H9 (cell line): ENCODE results near the gene TADA2A. TPM values are rescaled to one million over a fixed set of nuclear protein-coding genes. Genes with fewer than 3 reads are reported as not detected.

Source experiments
- DNase-seq: peaks from one replicate; pipeline ENCODE4 v3.0.0-alpha.2; 2017
- H2AFZ ChIP-seq: one replicate; pipeline ENCODE4 v1.6.1; 2013; ENCODE audit warnings: mild to moderate bottlenecking, low read length, control low read depth, moderate library complexity
- H2AK5ac ChIP-seq: 2 replicates; pipeline ENCODE4 v1.6.1; 2013; ENCODE audit warnings: low read length, control low read depth, mixed read lengths; ENCODE audit not compliant: insufficient read length
- H2BK120ac ChIP-seq: one replicate; pipeline ENCODE4 v1.6.1; 2013; ENCODE audit warnings: low read depth, mild to moderate bottlenecking, low read length, control low read depth, inconsistent platforms; ENCODE audit not compliant: poor library complexity, severe bottlenecking
- H2BK12ac ChIP-seq: 2 replicates; pipeline ENCODE4 v1.6.1; 2013; ENCODE audit warnings: low read length, control low read depth, mixed read lengths, low read depth; ENCODE audit not compliant: insufficient read length
- H2BK15ac ChIP-seq: 2 replicates; pipeline ENCODE4 v1.6.1; 2013; ENCODE audit warnings: low read depth, low read length, control low read depth
- H2BK20ac ChIP-seq: one replicate; pipeline ENCODE4 v1.6.1; 2013; ENCODE audit warnings: low read depth, mild to moderate bottlenecking, low read length, control low read depth, inconsistent platforms; ENCODE audit not compliant: poor library complexity, severe bottlenecking
- H2BK5ac ChIP-seq: 2 replicates; pipeline ENCODE4 v1.6.1; 2013; ENCODE audit warnings: low read length, control low read depth, mixed read lengths; ENCODE audit not compliant: insufficient read length
- H3K14ac ChIP-seq: 2 replicates; pipeline ENCODE4 v1.6.1; 2013; ENCODE audit warnings: low read length, control low read depth; ENCODE audit not compliant: insufficient read depth
- H3K18ac ChIP-seq: 2 replicates; pipeline ENCODE4 v1.6.1; 2013; ENCODE audit warnings: low read depth, mild to moderate bottlenecking, mixed read lengths, low read length, control low read depth; ENCODE audit not compliant: insufficient read length
- H3K23ac ChIP-seq: 2 replicates; pipeline ENCODE4 v1.6.1; 2013; ENCODE audit warnings: low read length, control low read depth, mixed read lengths, low read depth; ENCODE audit not compliant: insufficient read length
- H3K23me2 ChIP-seq: 2 replicates; pipeline ENCODE4 v1.6.1; 2013; ENCODE audit warnings: low read depth, mild to moderate bottlenecking, mixed read lengths, low read length, control low read depth; ENCODE audit not compliant: insufficient read length, poor library complexity, severe bottlenecking
- H3K27ac ChIP-seq: 2 replicates; pipeline ENCODE4 v1.5.1; 2013; ENCODE audit warnings: low read length, control low read depth, mixed read lengths, low read depth; ENCODE audit not compliant: insufficient read length
- H3K27me3 ChIP-seq: 2 replicates; pipeline ENCODE4 v1.6.1; 2013; ENCODE audit warnings: low read length, control low read depth, inconsistent platforms; ENCODE audit not compliant: insufficient read depth
- H3K4ac ChIP-seq: 2 replicates; pipeline ENCODE4 v1.6.1; 2013; ENCODE audit warnings: low read depth, mild to moderate bottlenecking, control low read depth, inconsistent platforms, low read length, moderate library complexity
- H3K4me1 ChIP-seq: 2 replicates; pipeline ENCODE4 v1.6.1; 2013; ENCODE audit warnings: low read length, control low read depth, inconsistent platforms; ENCODE audit not compliant: insufficient read depth
- H3K4me2 ChIP-seq: 2 replicates; pipeline ENCODE4 v1.6.1; 2013; ENCODE audit warnings: low read length, control low read depth, mixed read lengths; ENCODE audit not compliant: insufficient read length, insufficient read depth
- H3K56ac ChIP-seq: 2 replicates; pipeline ENCODE4 v1.6.1; 2013; ENCODE audit warnings: low read depth, mild to moderate bottlenecking, mixed read lengths, low read length, control low read depth; ENCODE audit not compliant: insufficient read length
- H3K79me1 ChIP-seq: 2 replicates; pipeline ENCODE4 v1.6.1; 2013; ENCODE audit warnings: low read depth, mild to moderate bottlenecking, moderate library complexity, low read length, control low read depth, inconsistent platforms; ENCODE audit not compliant: insufficient read depth, poor library complexity, severe bottlenecking
- H3K79me2 ChIP-seq: 2 replicates; pipeline ENCODE4 v1.6.1; 2013; ENCODE audit warnings: low read length, control low read depth, inconsistent platforms; ENCODE audit not compliant: insufficient read depth
- H3K9ac ChIP-seq: 2 replicates; pipeline ENCODE4 v1.6.1; 2013; ENCODE audit warnings: low read length, control low read depth, mixed read lengths; ENCODE audit not compliant: insufficient read length; ENCODE audit errors: extremely low read depth
- H3K9me3 ChIP-seq: one replicate; pipeline ENCODE4 v1.6.1; 2013; ENCODE audit warnings: low read depth, low read length, inconsistent platforms; ENCODE audit not compliant: control insufficient read depth
- H3T11ph ChIP-seq: one replicate; pipeline ENCODE4 v1.6.1; 2013; ENCODE audit warnings: mild to moderate bottlenecking, low read length, control low read depth, inconsistent platforms
- H4K20me1 ChIP-seq: one replicate; pipeline ENCODE4 v1.6.1; 2013; ENCODE audit not compliant: control insufficient read depth, insufficient read length, insufficient read depth
- H4K5ac ChIP-seq: 2 replicates; pipeline ENCODE4 v1.6.1; 2013; ENCODE audit warnings: low read depth, mild to moderate bottlenecking, mixed read lengths, low read length, control low read depth; ENCODE audit not compliant: insufficient read length
- H4K8ac ChIP-seq: replicated peaks from 2 replicates; pipeline ENCODE4 v1.6.1; 2013; ENCODE audit warnings: low read length, control low read depth, mixed read lengths, low read depth; ENCODE audit not compliant: insufficient read length
- H4K91ac ChIP-seq: 2 replicates; pipeline ENCODE4 v1.6.1; 2013; ENCODE audit warnings: low read depth, mild to moderate bottlenecking, moderate library complexity, mixed read lengths, low read length, control low read depth; ENCODE audit not compliant: insufficient read length
- H3K27ac Mint-ChIP-seq, 3 experiments: 2 replicates in 2 of 3; 3 replicates in 1 of 3; pipeline ENCODE4 v1.8.0; 2020 to 2021; ENCODE audit warnings: mixed read lengths in 3 of 3, mild to moderate bottlenecking in 1 of 3, moderate library complexity in 1 of 3
- H3K27me3 Mint-ChIP-seq: 2 replicates; pipeline ENCODE4 v1.8.0; 2021; ENCODE audit warnings: low read depth, mild to moderate bottlenecking, moderate library complexity, mixed read lengths
- H3K36me3 Mint-ChIP-seq, 3 experiments: 2 replicates in 2 of 3; 3 replicates in 1 of 3; pipeline ENCODE4 v1.8.0; 2020 to 2021; ENCODE audit warnings: low read depth in 3 of 3, mixed read lengths in 3 of 3; ENCODE audit not compliant: insufficient read depth in 1 of 3
- H3K4me1 Mint-ChIP-seq, 2 experiments: 2 replicates each; pipeline ENCODE4 v1.8.0; 2020; ENCODE audit warnings: mixed read lengths in 2 of 2
- H3K4me3 Mint-ChIP-seq, 2 experiments: 2 replicates in 1 of 2; 3 replicates in 1 of 2; pipeline ENCODE4 v1.8.0; 2020 to 2021; ENCODE audit warnings: mild to moderate bottlenecking in 2 of 2, mixed read lengths in 2 of 2, moderate library complexity in 1 of 2
- H3K9me3 Mint-ChIP-seq, 2 experiments: 2 replicates in 1 of 2; 3 replicates in 1 of 2; pipeline ENCODE4 v1.8.0; 2020; ENCODE audit warnings: mild to moderate bottlenecking in 2 of 2, mixed read lengths in 2 of 2, moderate library complexity in 1 of 2
- CTCF ChIP-seq: fragments of 200-600 bp; sonication (generic); conservative IDR thresholded peaks from 3 replicates; pipeline ENCODE4 v1.8.0; 2021; ENCODE audit warnings: antibody characterized with exemption, mild to moderate bottlenecking
- WGBS: extraction: QIAGEN DNeasy Blood & Tissue Kit; methylation state at CpG from one replicate; pipeline ENCODE4 v1.1.7; 2013; ENCODE audit warnings: missing lambda C conversion rate, low lambda C conversion rate, mixed read lengths; ENCODE audit not compliant: insufficient read length; ENCODE audit errors: extremely low coverage; 5-methylcytosine and 5-hydroxymethylcytosine counted together
- total RNA-seq: library from RNA; stranded (reverse); gene quantifications from 2 replicates; pipeline ENCODE4 v1.2.1, GENCODE V29; 2021

Gene TADA2A
- total RNA-seq, 1 experiment from 2014 or later = 20.9 TPM

GRCh38 chr17:37507111-37507510 is 100.4 kb downstream of the TADA2A start:
- Histone ChIP-seq H3K56ac (no peak overlapping the region), H3K4me2 (no peak overlapping the region), H4K8ac (no peak overlapping the region), H3K23ac (no peak overlapping the region), H2BK5ac (no peak overlapping the region), H4K5ac (no peak overlapping the region), H2AK5ac (no peak overlapping the region), H2AFZ (no peak overlapping the region), H2BK20ac (no peak overlapping the region), H3K23me2 (no peaks in the 10 kb centered on the region), H2BK12ac (no peak overlapping the region), H4K91ac (no peak overlapping the region), H3K9me3 (no peaks in the 10 kb centered on the region), H2BK15ac (no peak overlapping the region), H3K4ac (no peak overlapping the region), H3K14ac (no peak overlapping the region), H3K79me1 (no peaks in the 10 kb centered on the region), H3K18ac (no peak overlapping the region), H3K27me3 (no peaks in the 10 kb centered on the region), H3K9ac (no peak overlapping the region), H3K79me2 (peaks cover 5% of the 10 kb centered on the region; the same call in 1 of the 2 replicates), H3T11ph (no peak overlapping the region), H4K20me1 (no peaks in the 10 kb centered on the region), H2BK120ac (no peak overlapping the region), H3K4me1 (no peaks in the 10 kb centered on the region; the same call in 1 of the 2 replicates), H3K27ac (no peak overlapping the region)
- TF ChIP-seq CTCF = no peak
- Mint-ChIP-seq H3K4me1 (peaks cover 18 to 22% of the 10 kb centered on the region in 2 experiments), H3K4me3 (no peak overlapping the region), H3K36me3 (peaks cover 2 to 10% (median 3%) of the 10 kb centered on the region in 3 experiments; a peak in 5 of 7 replicates), H3K9me3 (no peaks in the 10 kb centered on the region), H3K27ac (no peak overlapping the region), H3K27me3 (no peaks in the 10 kb centered on the region)
- no peak for DNase-seq
- no CpG with 5 or more reads among the region's 9 CpGs for WGBS
